MM.1S (cell line): ENCODE measurements around the gene SLC6A13.
"Not testable (repeated sequence)": the region's sequence is repeated elsewhere in the genome, so short reads cannot be mapped to it uniquely, and the experiment has no call there.

ENCODE experiments used
- DNase-seq: peaks from one replicate; pipeline ENCODE4 v3.0.0-alpha.2; 2015
- H2AFZ ChIP-seq: fragments of 300-600 bp; sonication (generic); 2 replicates; pipeline ENCODE4 v1.6.0; 2016; ENCODE audit warnings: antibody characterized with exemption, low read length
- H3F3A ChIP-seq: fragments of 300-600 bp; sonication (generic); 2 replicates; pipeline ENCODE4 v1.6.1; 2016; ENCODE audit warnings: mild to moderate bottlenecking, antibody characterized with exemption, low read length, moderate library complexity, mixed read lengths; ENCODE audit not compliant: insufficient read depth
- H3K27ac ChIP-seq: fragments of 300-600 bp; sonication (generic); 2 replicates; pipeline ENCODE4 v1.5.1; 2016; ENCODE audit warnings: mild to moderate bottlenecking, low read length
- H3K27me3 ChIP-seq: fragments of 300-600 bp; sonication (generic); replicated peaks from 2 replicates; pipeline ENCODE4 v1.6.0; 2016; ENCODE audit warnings: low read length; ENCODE audit not compliant: insufficient read depth
- H3K36me3 ChIP-seq: fragments of 300-600 bp; sonication (generic); replicated peaks from 2 replicates; pipeline ENCODE4 v1.6.1; 2016; ENCODE audit warnings: mild to moderate bottlenecking, low read length, mixed read lengths; ENCODE audit not compliant: insufficient read depth
- H3K4me1 ChIP-seq: fragments of 300-600 bp; sonication (generic); 2 replicates; pipeline ENCODE4 v1.6.1; 2016; ENCODE audit warnings: low read length, mixed read lengths
- H3K4me2 ChIP-seq: fragments of 300-600 bp; sonication (generic); 2 replicates; pipeline ENCODE4 v1.6.0; 2016; ENCODE audit warnings: low read depth, low read length
- H3K4me3 ChIP-seq: fragments of 300-600 bp; sonication (generic); 2 replicates; pipeline ENCODE4 v1.5.1; 2016; ENCODE audit warnings: low read length, mixed read lengths
- H3K79me2 ChIP-seq: fragments of 300-600 bp; sonication (generic); 2 replicates; pipeline ENCODE4 v1.6.1; 2016; ENCODE audit warnings: mixed run types, low read length, mixed read lengths
- H3K9ac ChIP-seq: fragments of 300-600 bp; sonication (generic); 2 replicates; pipeline ENCODE4 v1.6.1; 2016; ENCODE audit warnings: low read length, mixed read lengths
- H3K9me2 ChIP-seq: fragments of 300-600 bp; sonication (generic); replicated peaks from 2 replicates; pipeline ENCODE4 v1.6.1; 2016; ENCODE audit warnings: mild to moderate bottlenecking, low read length, mixed read lengths; ENCODE audit not compliant: insufficient read depth
- H3K9me3 ChIP-seq: fragments of 300-600 bp; sonication (generic); replicated peaks from 2 replicates; pipeline ENCODE4 v1.6.1; 2016; ENCODE audit warnings: mild to moderate bottlenecking, low read length, mixed read lengths; ENCODE audit not compliant: insufficient read depth
- H4K20me1 ChIP-seq: fragments of 300-600 bp; sonication (generic); 2 replicates; pipeline ENCODE4 v1.6.1; 2016; ENCODE audit warnings: mild to moderate bottlenecking, low read length, moderate library complexity, mixed read lengths; ENCODE audit not compliant: insufficient read depth
- CTCF ChIP-seq: fragments of 300-600 bp; sonication (generic); IDR thresholded peaks from 2 replicates; pipeline ENCODE4 v1.5.1; 2016; ENCODE audit warnings: antibody characterized with exemption, low read length, mixed read lengths
- EZH2 ChIP-seq: fragments of 300-600 bp; sonication (generic); optimal IDR thresholded peaks from 2 replicates; pipeline ENCODE3; 2017; ENCODE audit warnings: low read depth, mild to moderate bottlenecking, antibody characterized with exemption, low read length, mixed read lengths
- EZH2phosphoT487 ChIP-seq: fragments of 300-600 bp; sonication (generic); IDR thresholded peaks from 2 replicates; pipeline ENCODE4 v1.6.1; 2018; ENCODE audit warnings: antibody characterized with exemption, low read length

The SLC6A13 gene

GRCh38 chr12:188910-189621 is 73.6 kb downstream of the SLC6A13 start:
- Histone ChIP-seq H3K79me2 (no peaks in the 10 kb centered on the region), H3K4me1 (no peaks in the 10 kb centered on the region), H3K27ac (no peak overlapping the region), H3K9me2 (no peaks in the 10 kb centered on the region), H3F3A (no peaks in the 10 kb centered on the region), H2AFZ (peak overlapping the region; percentile 92), H4K20me1 (no peaks in the 10 kb centered on the region), H3K27me3 (peaks cover 43% of the 10 kb centered on the region), H3K9ac (peak overlapping the region; percentile 29; the same call in 1 of the 2 replicates), H3K9me3 (no peaks in the 10 kb centered on the region), H3K4me2 (peak overlapping the region; percentile 97), H3K36me3 (no peaks in the 10 kb centered on the region), H3K4me3 (peak overlapping the region; percentile 73)
- peak; percentile 64 for DNase-seq
- TF ChIP-seq EZH2 (no peak), CTCF (peak; percentile 62)

GRCh38 chr12:187986-188909 is 74.4 kb downstream of the SLC6A13 start:
- H3K27me3 ChIP-seq, result peaks cover 35% of the 10 kb centered on the region
- not testable (repeated sequence) for H3K9me3 ChIP-seq, H3K79me2 ChIP-seq, H4K20me1 ChIP-seq, H3K27ac ChIP-seq, H3K4me1 ChIP-seq, DNase-seq, H3K36me3 ChIP-seq, H3K9me2 ChIP-seq, H3F3A ChIP-seq
- peak overlapping the region; percentile 29; the same call in 1 of the 2 replicates for H3K9ac ChIP-seq
- peak overlapping the region; percentile 73 for H3K4me3 ChIP-seq
- H2AFZ ChIP-seq, result peak overlapping the region; percentile 92
- peak overlapping the region; percentile 97 for H3K4me2 ChIP-seq

- no peak for DNase-seq
- H2AFZ ChIP-seq, result no peak overlapping the region
- no peak overlapping the region for H3K27ac ChIP-seq
Observed at GRCh38 chr12:186006-186625, 76.5 kb downstream of the SLC6A13 start.

More at GRCh38 chr12:186006-186625, 76.5 kb downstream of the SLC6A13 start:
- Histone ChIP-seq H3K27me3 (peaks cover 13% of the 10 kb centered on the region), H3F3A (no peaks in the 10 kb centered on the region), H3K4me2 (no peak overlapping the region), H3K9ac (no peak overlapping the region), H3K4me3 (no peak overlapping the region), H3K9me3 (no peaks in the 10 kb centered on the region), H3K79me2 (no peaks in the 10 kb centered on the region), H3K9me2 (no peaks in the 10 kb centered on the region), H3K36me3 (no peaks in the 10 kb centered on the region), H4K20me1 (no peaks in the 10 kb centered on the region), H3K4me1 (no peaks in the 10 kb centered on the region)
- TF ChIP-seq CTCF (no peak), EZH2phosphoT487 (no peak), EZH2 (no peak)
